Liver (tissue), 9 donors: Measurements from ENCODE around the gene GRK6. TPM values are rescaled to one million over a fixed set of nuclear protein-coding genes. Genes with fewer than 3 reads are reported as not detected.

ENCODE experiments used
- DNase-seq: peaks from one replicate; pipeline ENCODE4 v3.0.0-alpha.2; 2017; ENCODE audit warnings: low spot score
- H3K27ac ChIP-seq, 2 donors: one replicate each; pipeline ENCODE4 v1.7.0; 2013; ENCODE audit warnings: inconsistent platforms in 2 of 2, low read length in 2 of 2, control low read depth in 1 of 2, low read depth in 1 of 2, mild to moderate bottlenecking in 1 of 2
- H3K27me3 ChIP-seq, 4 donors: one replicate each; pipeline versions ENCODE4 v1.6.1 to v1.7.0; 2013; ENCODE audit warnings: low read length in 3 of 4, inconsistent platforms in 1 of 4, mild to moderate bottlenecking in 1 of 4, moderate library complexity in 1 of 4; ENCODE audit not compliant: control insufficient read depth in 4 of 4, insufficient read depth in 4 of 4
- H3K36me3 ChIP-seq, 4 donors: one replicate each; pipeline versions ENCODE4 v1.6.1 to v1.7.0; 2013; ENCODE audit warnings: low read length in 3 of 4, mild to moderate bottlenecking in 3 of 4, low read depth in 1 of 4, moderate library complexity in 1 of 4; ENCODE audit not compliant: control insufficient read depth in 4 of 4, insufficient read depth in 3 of 4
- H3K4me1 ChIP-seq, 4 donors: one replicate each; pipeline versions ENCODE4 v1.6.1 to v1.7.0; 2013; ENCODE audit warnings: low read length in 3 of 4, mild to moderate bottlenecking in 3 of 4, moderate library complexity in 1 of 4; ENCODE audit not compliant: control insufficient read depth in 4 of 4, insufficient read depth in 4 of 4
- H3K4me3 ChIP-seq, 3 donors: one replicate each; pipeline versions ENCODE4 v1.6.1 to v1.7.0; 2013; ENCODE audit warnings: low read length in 3 of 3, control low read depth in 1 of 3, low read depth in 1 of 3, mild to moderate bottlenecking in 1 of 3
- H3K9ac ChIP-seq, 2 donors: one replicate each; pipeline ENCODE4 v1.7.0; 2013; ENCODE audit warnings: low read length in 2 of 2, mild to moderate bottlenecking in 2 of 2, moderate library complexity in 2 of 2, control low read depth in 1 of 2, low read depth in 1 of 2
- H3K9me3 ChIP-seq, 4 donors: one replicate each; pipeline versions ENCODE4 v1.6.1 to v1.7.0; 2013; ENCODE audit warnings: low read length in 3 of 4; ENCODE audit not compliant: control insufficient read depth in 4 of 4
- EGR1 ChIP-seq, 2 donors: IDR thresholded peaks; 2 replicates each; pipeline ENCODE4 v1.6.1; 2016 to 2018; ENCODE audit warnings: antibody characterized with exemption in 2 of 2, low read depth in 2 of 2
- FOXA1 ChIP-seq: IDR thresholded peaks from 2 replicates; pipeline ENCODE4 v1.6.1; 2016; ENCODE audit warnings: antibody characterized with exemption
- GABPA ChIP-seq, 2 donors: IDR thresholded peaks in 1 of 2; conservative IDR thresholded peaks in 1 of 2; 2 replicates each; pipeline ENCODE4 v1.6.1; 2016; ENCODE audit warnings: antibody characterized with exemption in 2 of 2, mild to moderate bottlenecking in 1 of 2, moderate library complexity in 1 of 2
- HNF4A ChIP-seq, 2 donors: conservative IDR thresholded peaks; 2 replicates each; pipeline ENCODE4 v1.6.1; 2016; ENCODE audit warnings: antibody characterized with exemption in 2 of 2, mild to moderate bottlenecking in 2 of 2
- HNF4G ChIP-seq: IDR thresholded peaks from 2 replicates; pipeline ENCODE4 v1.6.1; 2016; ENCODE audit warnings: antibody characterized with exemption
- JUND ChIP-seq, 2 donors: IDR thresholded peaks; 2 replicates each; pipeline ENCODE4 v1.6.1; 2016; ENCODE audit warnings: antibody characterized with exemption in 2 of 2
- NR2F2 ChIP-seq: IDR thresholded peaks from 2 replicates; pipeline ENCODE4 v1.6.1; 2016; ENCODE audit warnings: antibody characterized with exemption
- RXRA ChIP-seq, 2 donors: IDR thresholded peaks; 2 replicates each; pipeline ENCODE4 v1.6.1; 2017 to 2018; ENCODE audit warnings: antibody characterized with exemption in 2 of 2, mild to moderate bottlenecking in 1 of 2
- SP1 ChIP-seq: IDR thresholded peaks from 2 replicates; pipeline ENCODE4 v1.6.1; 2018; ENCODE audit warnings: antibody characterized with exemption, mild to moderate bottlenecking
- TAF1 ChIP-seq: conservative IDR thresholded peaks from 2 replicates; pipeline ENCODE4 v1.6.1; 2016; ENCODE audit warnings: antibody characterized with exemption, mild to moderate bottlenecking
- YY1 ChIP-seq: IDR thresholded peaks from 2 replicates; pipeline ENCODE4 v1.6.1; 2016; ENCODE audit warnings: antibody characterized with exemption, mild to moderate bottlenecking
- WGBS: extraction: QIAGEN DNeasy Blood & Tissue Kit; methylation state at CpG from one replicate; pipeline ENCODE4 v1.1.7; 2013; 5-methylcytosine and 5-hydroxymethylcytosine counted together
- polyA plus RNA-seq, 2 donors: library from polyadenylated mRNA; stranded (reverse) in 1 of 2; unstranded in 1 of 2; fragments of 200-250 nt in 1 of 2; fragments of >200 nt in 1 of 2; fragmentation: Nextera tagmentation in 1 of 2; extraction: Ambion mirVana in 1 of 2; gene quantifications; one replicate each; pipeline versions ENCODE4 v1.2.1 to v1.2.3, GENCODE V29; 2013 to 2015
- total RNA-seq, 2 donors: library from RNA; depleted of rRNA; stranded (reverse); fragments of >200 nt; gene quantifications; one replicate each; pipeline ENCODE4 v1.2.3, GENCODE V29; 2014
- TF ChIP-seq, protein P1 (sequence below): fragments of 150-350 bp; IDR thresholded peaks from 2 replicates; pipeline ENCODE4 v1.5.1; 2017; ENCODE audit warnings: improper control_type of control experiment, low read depth, low read length; ENCODE audit not compliant: missing input control
- TF ChIP-seq, protein P2 (sequence below): IDR thresholded peaks from 2 replicates; pipeline ENCODE4 v1.6.1; 2016; ENCODE audit warnings: antibody characterized with exemption
- TF ChIP-seq, protein P3 (sequence below): IDR thresholded peaks from 2 replicates; pipeline ENCODE4 v1.6.1; 2016; ENCODE audit warnings: antibody characterized with exemption
- TF ChIP-seq, protein P4 (sequence below): IDR thresholded peaks from 2 replicates; pipeline ENCODE4 v1.6.1; 2016; ENCODE audit warnings: antibody characterized with exemption
- donor health status: healthy.
- donor health status: healthy.
- donor health status: healthy.
- donor health status: healthy.
- donor health status: healthy.

The GRK6 gene
- total and polyA plus RNA-seq, 4 donors = 3.1 to 24.0 (median 10.8) TPM

DNA sequence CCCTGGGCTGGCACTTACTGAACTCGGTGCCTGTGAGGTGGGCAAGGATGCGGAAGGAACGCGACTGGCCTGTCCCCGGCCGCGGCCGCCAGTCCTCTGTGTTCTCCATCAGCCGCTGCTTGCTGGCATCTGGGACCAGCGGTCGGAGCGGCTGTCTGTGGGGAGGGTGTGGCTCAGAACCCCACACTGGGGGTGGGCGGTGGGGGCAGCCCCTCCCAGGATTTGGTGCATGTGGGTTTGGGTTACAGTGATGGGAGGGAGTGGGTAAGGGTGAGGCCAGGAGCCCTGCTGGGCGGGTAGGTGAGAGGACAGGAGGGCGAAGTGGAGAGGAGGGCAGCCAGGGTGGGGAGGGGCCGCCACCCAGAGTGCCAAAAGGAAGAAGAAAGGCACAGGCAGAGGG, 64.5 kb downstream of the GRK6 start:
- Histone ChIP-seq H3K4me1 (peaks cover 0 to 8% (median 1%) of the 10 kb centered on the region in 4 donors), H3K9me3 (no peaks in the 10 kb centered on the region), H3K27me3 (no peaks in the 10 kb centered on the region), H3K4me3 (no peak overlapping the region), H3K9ac (no peak overlapping the region), H3K36me3 (peaks cover 0 to 4% (median under 1%) of the 10 kb centered on the region in 4 donors), H3K27ac (no peak overlapping the region)
- no peak for DNase-seq
- 94% methylated on average over 16 of the region's 16 CpGs for WGBS
- TF ChIP-seq, protein P1, sequence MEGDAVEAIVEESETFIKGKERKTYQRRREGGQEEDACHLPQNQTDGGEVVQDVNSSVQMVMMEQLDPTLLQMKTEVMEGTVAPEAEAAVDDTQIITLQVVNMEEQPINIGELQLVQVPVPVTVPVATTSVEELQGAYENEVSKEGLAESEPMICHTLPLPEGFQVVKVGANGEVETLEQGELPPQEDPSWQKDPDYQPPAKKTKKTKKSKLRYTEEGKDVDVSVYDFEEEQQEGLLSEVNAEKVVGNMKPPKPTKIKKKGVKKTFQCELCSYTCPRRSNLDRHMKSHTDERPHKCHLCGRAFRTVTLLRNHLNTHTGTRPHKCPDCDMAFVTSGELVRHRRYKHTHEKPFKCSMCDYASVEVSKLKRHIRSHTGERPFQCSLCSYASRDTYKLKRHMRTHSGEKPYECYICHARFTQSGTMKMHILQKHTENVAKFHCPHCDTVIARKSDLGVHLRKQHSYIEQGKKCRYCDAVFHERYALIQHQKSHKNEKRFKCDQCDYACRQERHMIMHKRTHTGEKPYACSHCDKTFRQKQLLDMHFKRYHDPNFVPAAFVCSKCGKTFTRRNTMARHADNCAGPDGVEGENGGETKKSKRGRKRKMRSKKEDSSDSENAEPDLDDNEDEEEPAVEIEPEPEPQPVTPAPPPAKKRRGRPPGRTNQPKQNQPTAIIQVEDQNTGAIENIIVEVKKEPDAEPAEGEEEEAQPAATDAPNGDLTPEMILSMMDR = no peak
- TF ChIP-seq, protein P2, sequence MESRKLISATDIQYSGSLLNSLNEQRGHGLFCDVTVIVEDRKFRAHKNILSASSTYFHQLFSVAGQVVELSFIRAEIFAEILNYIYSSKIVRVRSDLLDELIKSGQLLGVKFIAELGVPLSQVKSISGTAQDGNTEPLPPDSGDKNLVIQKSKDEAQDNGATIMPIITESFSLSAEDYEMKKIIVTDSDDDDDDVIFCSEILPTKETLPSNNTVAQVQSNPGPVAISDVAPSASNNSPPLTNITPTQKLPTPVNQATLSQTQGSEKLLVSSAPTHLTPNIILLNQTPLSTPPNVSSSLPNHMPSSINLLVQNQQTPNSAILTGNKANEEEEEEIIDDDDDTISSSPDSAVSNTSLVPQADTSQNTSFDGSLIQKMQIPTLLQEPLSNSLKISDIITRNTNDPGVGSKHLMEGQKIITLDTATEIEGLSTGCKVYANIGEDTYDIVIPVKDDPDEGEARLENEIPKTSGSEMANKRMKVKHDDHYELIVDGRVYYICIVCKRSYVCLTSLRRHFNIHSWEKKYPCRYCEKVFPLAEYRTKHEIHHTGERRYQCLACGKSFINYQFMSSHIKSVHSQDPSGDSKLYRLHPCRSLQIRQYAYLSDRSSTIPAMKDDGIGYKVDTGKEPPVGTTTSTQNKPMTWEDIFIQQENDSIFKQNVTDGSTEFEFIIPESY = no peak
- TF ChIP-seq JUND (IDR thresholded peaks at IDR 0.05) (no peak), GABPA (IDR thresholded peaks at IDR 0.05 in 1 of 2, conservative IDR thresholded peaks at IDR 0.05 in 1 of 2) (no peak), SP1 (no peak), YY1 (no peak)
- TF ChIP-seq, protein P3, sequence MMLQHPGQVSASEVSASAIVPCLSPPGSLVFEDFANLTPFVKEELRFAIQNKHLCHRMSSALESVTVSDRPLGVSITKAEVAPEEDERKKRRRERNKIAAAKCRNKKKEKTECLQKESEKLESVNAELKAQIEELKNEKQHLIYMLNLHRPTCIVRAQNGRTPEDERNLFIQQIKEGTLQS = no peak

DNA sequence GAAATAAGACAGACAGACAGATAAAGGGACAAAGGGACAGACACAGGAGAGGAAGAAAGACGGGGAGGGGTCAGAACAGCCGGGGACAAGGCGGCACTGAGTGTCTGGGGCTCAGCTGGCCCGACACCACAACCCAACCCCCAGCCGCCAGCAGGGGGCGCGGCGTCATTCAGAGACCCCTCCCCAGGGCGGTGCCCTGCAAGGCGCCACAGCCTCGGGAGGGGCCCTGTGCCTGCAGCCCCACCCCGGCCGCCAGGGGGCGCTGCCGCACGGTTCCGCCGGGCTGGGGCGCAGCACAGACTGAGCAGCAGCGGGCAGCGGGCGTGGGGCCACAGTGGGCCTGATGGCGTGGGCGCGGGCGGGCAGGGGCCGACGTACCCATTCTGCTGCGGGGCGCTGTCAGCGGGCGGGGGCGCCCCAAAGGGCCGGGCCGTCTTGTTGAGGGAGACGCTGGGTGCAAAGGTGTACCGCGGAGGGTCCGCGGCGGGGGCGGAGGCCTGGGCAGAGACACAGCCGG, 65.0 kb downstream of the GRK6 start:
- no peaks in the 10 kb centered on the region for H3K9me3 ChIP-seq
- peaks cover 0 to 12% (median 2%) of the 10 kb centered on the region in 4 donors for H3K4me1 ChIP-seq
- H3K27ac ChIP-seq = no peak overlapping the region
- H3K4me3 ChIP-seq = no peak overlapping the region
- H3K27me3 ChIP-seq = no peaks in the 10 kb centered on the region
- H3K9ac ChIP-seq = no peak overlapping the region
- TF ChIP-seq NR2F2 (no peak), YY1 (no peak)
- TF ChIP-seq, protein P1 = peak; percentile 33
- 75% methylated on average over 43 of the region's 43 CpGs for WGBS
- DNase-seq = peak; percentile 73
- peaks cover 0 to 4% (median under 1%) of the 10 kb centered on the region in 4 donors for H3K36me3 ChIP-seq

DNA sequence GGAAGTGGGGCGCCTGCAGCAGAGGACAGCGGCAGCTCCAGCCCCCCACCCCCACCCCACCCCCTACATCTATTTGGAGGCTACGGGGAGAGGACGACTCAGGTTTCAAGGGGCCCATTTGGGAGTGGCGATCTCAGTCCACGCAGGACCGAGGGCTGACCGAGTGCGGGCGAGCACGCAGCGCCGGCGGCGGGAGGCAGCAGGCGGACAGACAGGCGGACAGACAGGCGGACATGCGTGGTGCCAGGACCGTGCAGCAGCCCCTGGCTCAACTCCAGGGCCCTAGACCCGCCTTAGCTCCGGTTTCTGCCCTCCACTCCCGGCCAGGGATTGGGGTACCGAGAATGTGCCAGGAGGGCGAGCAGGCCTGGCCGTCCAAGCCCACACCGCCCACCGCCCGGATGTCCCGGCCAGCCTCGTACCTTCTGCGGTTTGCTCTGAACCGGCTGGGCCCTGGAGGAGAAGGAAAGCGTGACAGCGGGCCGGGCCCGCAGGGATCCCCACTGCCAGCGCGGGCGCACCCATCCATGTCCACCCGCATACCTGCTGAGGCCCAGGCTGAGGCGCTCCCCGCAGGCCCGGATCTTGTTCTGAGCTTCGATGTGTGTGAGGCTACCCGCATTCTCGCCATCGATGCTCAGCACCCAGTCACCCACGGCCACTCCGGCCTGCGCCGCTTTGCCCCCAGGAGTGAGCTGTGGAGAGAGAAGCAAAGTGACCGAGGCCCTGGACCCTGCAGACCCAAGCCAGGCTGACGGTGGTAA, 65.7 kb downstream of the GRK6 start:
- Histone ChIP-seq H3K4me1 (peaks cover 0 to 15% (median 3%) of the 10 kb centered on the region in 4 donors), H3K27ac (no peak overlapping the region), H3K36me3 (peaks cover 0 to 4% (median under 1%) of the 10 kb centered on the region in 4 donors), H3K27me3 (no peaks in the 10 kb centered on the region), H3K9me3 (no peaks in the 10 kb centered on the region), H3K4me3 (no peak overlapping the region), H3K9ac (no peak overlapping the region)
- 97% methylated on average over 54 of the region's 54 CpGs for WGBS
- no peak for DNase-seq
- TF ChIP-seq GABPA (IDR thresholded peaks at IDR 0.05 in 1 of 2, conservative IDR thresholded peaks at IDR 0.05 in 1 of 2) (no peak), HNF4A (conservative IDR thresholded peaks at IDR 0.05) (no peak), JUND (IDR thresholded peaks at IDR 0.05) (no peak), EGR1 (IDR thresholded peaks at IDR 0.05; ENCODE audit: low read depth in 2 of 2) (no peak), HNF4G (no peak), FOXA1 (no peak), RXRA (IDR thresholded peaks at IDR 0.05) (no peak), TAF1 (no peak)
- TF ChIP-seq, protein P1 = no peak
- TF ChIP-seq, protein P4, sequence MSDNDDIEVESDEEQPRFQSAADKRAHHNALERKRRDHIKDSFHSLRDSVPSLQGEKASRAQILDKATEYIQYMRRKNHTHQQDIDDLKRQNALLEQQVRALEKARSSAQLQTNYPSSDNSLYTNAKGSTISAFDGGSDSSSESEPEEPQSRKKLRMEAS = no peak
